ENCODE measurements around the gene DCD.
A peak's percentile ranks its signal among the peaks of the same experiment; 100 is the strongest.

Gene DCD

DNA sequence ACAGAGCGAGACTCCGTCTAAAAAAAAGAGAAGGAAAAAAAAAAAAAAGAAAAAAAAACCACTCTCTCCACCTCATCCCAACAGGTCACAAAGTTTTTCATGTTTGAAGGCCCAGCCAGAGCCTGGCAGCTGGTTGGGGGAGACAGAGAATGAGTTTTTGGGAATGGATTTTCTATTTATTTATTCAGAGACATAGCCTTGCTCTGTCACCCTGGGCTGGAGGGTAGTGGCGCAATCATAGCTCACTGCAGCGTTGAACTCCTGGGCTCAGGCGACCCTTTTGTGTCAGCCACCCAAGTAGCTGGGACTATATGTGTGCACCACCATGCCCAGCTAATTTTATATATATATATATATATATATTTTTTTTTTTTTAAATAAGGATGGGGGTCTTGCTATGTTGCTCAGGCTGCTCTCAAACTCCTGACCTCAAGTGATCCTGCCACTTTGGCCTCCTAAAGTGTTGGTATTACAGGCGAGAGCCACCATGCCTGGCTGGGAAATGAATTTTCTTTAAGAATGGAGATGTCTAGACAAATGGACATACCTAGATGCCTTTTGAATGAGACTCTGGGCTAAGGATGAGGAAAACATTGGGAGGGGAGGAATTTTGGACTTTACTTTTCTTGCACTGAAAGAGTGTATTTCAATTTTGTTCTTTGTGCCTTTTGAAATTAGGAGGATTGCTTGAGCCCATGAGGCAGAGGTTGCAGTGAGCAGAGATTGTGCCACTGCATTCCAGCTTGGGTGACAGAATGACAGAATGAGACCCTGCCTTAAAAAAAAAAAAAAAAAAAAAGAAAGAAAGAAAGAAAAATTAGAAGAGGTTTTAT, 42.8 kb downstream of the DCD start:
- no peak for DNase-seq

DNA sequence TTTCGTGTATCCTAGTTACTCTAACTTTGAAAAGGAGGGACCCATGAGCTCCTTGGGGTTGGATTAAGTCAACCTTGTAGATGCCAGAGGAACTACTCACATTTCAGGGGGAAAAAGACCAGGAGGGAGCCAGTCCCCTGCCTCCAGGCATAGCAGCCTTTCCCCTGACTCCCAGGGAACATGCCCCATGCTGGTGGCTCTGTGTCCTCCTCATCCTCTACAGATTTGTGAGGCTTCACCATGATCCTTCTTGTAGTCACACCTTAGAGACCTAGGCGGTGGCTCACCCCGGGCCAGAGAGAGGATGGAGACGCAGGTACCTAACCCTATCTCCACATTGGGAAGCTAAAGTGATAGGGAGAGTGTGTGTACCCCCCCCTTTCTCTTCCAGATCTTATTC, 43.7 kb downstream of the DCD start:
- DNase-seq: no peak

DNA sequence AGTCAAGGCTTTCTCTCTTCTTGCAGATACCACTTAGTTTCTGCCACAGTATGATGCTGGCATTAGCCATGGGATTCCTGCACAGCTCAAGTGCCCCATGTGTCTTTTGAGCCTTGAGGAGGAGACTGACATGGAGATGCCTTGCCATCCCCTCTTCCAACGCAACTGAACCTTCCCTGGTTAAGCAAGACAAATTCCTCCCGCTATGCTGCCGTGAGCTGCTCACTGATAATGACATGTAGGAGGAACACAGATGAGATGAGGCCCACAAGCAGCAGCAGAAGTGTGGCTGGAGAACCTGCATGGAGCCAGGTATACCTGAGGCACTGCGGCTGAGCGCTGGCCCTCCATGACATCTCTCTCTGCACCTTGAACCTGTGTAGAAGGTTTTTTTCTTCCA, 44.3 kb downstream of the DCD start:
- DNase-seq: no peak

DNA sequence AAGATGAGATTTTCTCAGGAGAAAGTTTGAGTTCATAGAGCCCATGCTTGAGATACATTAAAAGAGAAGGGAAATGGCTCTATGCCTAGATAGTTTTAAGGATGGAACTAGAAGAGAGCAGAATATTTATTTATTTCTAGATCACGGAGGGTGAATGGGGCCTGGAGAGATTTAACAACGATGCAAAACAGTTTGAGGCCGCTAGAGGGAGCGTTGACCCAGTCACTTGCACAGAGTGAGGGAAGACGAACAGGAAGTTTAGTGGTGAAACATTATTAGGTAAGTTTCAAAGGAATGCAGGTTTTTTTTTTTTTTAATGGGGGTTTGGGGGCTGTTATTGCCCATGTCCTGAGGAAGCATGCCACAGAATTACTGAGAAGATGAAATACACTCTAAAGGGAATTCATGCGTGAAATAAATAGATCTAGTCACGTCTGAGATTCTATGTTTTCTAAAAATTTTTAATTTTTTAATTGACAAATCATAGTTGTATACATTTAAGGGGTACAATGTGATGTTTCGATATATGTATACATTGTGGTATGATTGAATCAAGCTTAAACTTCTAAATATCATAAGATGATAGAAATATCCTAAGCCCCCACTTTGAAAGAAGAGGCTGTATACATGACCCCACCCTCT, 44.9 kb downstream of the DCD start:
- DNase-seq: peak; percentile 55

DNA sequence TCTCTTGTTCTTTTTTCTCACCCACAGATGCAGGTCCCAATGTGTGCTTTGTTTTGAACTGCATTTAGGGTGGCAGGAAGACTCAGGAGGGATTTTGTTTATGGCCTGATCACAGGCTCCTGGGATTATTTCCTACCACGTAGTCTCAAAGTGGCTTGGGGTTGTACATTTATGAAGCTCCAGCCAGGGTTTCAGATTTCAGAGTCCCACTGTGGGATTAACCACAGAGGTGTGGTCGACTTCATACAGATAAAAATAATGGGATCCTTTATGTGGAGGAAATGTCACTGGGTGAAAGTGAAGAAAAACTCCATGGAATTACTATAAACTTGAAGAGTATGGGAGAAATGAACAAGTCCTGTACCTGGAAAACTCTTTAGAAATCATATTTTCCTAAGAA, 45.5 kb downstream of the DCD start:
- no peak for DNase-seq

DNA sequence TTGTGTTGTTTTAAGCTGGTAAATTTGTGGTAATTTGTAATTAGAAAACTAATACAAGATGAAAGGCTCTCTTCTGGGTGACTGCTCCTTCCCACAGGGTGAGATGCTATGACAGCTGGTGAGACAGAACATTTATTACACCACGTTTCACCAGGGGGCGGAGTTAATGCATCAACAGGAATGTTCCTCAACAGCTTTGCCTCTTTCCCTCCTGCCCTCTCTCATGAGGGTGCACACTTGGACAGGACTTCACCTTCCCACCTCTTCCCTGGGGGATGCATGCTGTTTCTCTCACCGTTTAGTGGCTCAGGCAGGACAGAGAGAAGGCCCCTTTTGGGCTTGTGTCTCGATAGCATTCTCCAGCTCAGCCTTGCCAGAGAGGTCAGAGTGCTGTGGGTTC, 46.3 kb downstream of the DCD start:
- no peak for DNase-seq

DNA sequence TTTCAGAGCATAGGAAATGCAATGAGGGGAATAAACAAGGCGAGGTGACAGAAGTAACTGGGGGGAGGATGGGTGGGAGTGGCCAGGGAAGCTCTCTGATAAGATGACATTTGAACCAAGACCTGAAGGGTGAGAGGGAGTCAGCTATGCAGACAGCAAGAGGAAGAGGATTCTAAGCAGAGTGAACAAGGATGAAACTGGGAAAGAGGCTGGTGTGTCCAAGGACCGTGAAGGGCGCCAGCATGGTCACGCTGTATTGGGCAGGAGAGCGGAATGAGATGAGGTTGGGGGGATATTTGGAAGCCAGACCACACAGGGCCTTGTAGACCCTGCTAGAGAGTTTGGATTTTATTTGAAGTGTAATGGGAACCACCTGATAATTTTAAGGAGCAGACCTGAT, 49.2 kb downstream of the DCD start:
- no peak for DNase-seq

DNA sequence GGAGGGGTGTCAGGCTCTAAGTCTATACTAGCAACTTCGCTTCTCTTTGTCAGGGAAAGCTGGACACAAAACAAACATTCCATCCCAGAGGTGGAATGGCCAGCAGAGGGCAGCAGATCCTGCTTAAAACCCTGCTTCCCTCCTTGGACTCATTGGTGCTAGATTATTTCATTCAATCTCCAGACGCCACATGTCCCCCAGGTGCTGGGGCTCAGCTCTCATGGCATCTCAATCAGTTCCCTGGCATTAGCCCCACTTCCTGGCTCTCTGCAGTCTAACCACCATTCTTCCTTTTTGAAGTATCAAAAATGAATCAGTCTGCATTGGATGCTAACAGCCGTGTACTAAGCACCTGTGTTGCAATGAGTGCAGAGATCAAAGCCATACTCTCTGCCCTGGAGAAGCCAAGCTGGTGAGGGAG, 51.6 kb downstream of the DCD start:
- DNase-seq: peak; percentile 54

DNA sequence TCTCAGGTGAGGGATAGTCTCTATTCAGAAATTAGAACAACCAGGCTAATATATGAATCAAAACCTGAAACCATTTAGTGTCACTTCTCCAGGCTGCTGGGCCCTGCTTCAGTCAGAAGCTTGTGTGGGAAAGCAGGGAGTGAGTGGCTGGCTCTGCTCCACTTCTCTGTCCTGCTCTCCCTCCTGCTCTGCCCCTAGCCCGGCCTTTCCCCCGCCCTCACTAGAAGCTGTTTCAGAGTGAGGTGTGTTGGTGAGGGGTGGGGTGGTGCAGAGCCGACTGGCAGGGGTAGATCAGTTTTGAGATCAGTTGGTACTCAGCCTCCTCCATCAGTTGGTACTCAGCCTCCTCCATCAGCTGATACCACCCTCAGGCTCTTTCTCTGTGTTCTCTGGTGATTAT, 52.7 kb downstream of the DCD start:
- no peak for DNase-seq
